GM21515 (cell line): ENCODE data around the gene SEMA3A.
"Not testable (repeated sequence)": the region's sequence is repeated elsewhere in the genome, so short reads cannot be mapped to it uniquely, and the experiment has no call there.

Experiments used
- ATAC-seq: cut with Tn5 transposase; IDR thresholded peaks from one replicate; pipeline ENCODE4 v1.9.1; 2021; ENCODE audit not compliant: unreplicated experiment

The SEMA3A gene

DNA sequence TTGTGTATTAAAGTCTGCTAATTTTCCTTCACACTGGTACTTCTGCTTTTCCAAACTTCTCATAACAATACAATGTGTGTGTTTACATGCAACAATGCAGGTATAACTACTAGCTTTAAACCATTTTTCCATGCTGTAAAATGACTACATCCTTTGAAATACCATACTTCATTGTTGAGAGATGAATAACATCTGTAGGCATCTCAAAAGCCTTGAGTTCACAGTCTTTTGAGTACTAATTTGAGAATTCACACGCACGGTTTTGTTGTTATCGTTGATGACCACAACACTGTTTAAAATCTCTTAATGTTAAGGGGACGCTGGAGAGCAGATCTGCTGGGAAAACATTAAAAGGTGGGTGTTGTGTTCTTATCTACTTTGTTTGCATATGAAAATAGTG lies 37.4 kb downstream of the SEMA3A start:
- ATAC-seq: no peak

DNA sequence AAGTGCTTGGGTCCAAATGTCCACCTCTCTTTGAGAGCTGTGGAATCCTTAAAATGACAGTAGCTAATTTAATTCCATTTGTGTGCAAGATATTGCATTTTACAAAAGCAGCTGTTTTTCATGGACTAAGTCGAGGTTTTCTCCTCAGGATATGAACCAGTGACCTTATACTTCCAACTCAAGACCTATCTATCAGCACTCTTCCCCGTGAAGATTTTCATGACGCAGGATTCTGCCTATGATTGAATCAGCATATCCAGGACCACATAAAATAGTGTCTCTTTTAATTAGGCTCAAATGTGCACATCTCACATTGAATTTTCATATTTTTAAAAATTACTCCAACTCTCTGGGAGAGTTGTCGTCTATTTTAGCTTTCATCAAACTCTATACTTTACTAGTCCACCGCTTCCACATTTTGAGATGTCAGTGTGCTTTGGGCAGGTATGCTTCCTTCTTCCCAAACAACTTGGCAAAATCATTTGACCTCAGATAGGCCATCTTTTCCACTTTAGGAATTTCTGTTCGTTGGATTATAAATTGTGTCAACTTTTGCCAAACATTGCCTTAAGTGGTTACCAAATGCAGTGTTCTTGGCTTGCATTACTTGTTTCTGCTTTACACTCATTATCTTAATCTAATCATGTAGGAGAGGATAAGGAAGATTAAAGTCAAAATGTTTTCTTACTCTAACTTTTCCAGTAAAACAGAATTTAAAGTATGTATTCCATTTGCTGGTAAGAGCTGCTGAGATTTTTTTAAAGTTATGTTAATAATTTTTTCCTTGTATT lies 39.4 kb downstream of the SEMA3A start:
- ATAC-seq: no peak

DNA sequence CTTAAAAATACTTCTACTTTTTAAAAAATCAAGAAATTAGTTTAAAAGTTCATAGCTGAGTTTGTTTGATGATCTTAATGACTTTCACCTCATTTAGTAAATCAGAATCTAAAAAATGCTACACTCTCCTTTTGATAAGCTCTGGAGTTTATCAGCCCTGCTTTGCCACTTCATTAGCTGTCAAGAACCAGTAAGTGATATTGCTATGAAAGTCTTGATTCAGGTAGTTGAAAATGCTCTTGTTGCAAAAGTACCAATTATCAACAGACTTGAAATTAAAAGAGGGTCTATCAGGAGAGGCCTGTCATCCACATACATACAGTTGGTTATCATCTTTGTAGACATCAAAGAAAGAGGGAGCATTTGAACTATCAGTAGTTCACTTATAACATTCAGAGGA lies 41.6 kb downstream of the SEMA3A start:
- no peak for ATAC-seq

DNA sequence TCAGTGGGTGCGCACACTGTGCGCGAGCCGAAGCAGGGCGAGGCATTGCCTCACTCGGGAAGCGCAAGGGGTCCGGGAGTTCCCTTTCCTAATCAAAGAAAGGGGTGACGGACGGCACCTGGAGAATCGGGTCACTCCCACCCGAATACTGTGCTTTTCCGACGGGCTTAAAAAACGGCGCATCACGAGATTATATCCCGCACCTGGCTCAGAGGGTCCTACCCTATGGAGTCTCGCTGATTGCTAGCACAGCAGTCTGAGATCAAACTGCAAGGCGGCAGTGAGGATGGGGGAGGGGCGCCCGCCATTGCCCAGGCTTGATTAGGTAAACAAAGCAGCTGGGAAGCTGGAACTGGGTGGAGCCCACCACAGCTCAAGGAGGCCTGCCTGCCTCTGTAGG lies 44.2 kb downstream of the SEMA3A start:
- not testable (repeated sequence) for ATAC-seq

DNA sequence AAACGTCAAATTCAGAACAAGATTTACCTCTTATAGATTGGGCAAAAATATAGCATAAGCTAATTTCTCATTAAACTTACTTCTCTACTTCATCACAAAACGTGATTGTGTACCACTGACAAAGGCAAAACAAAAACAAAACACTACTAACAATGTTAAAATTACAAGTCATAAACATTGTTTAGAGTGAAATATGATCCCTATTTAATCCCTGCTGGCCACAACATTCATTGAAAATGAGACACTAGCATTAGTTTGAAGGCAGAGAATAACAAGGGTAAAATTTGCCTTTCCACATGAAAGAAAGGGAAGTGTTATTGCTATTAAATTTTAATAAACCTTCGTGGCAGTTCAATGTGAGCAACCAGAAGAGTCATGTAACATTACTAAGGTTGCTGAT lies 45.0 kb downstream of the SEMA3A start:
- no peak for ATAC-seq

DNA sequence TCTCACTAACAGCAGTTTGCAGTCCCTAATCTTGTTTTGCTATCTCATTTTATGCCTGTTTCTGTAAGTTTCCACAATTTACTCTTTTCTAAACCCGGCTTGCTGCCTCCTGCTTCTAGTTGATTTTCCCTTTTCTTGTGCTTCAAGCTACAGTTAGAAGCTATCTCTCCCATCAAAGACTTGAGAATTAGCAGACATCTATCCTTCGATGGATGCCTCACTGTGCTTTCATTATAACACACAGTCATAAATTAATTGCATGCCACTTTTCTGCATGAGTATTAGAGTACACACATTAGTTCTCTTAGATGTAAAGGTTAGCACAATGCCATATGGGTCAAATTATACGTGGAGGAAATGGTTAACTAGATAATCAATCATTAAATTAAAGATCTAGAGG lies 48.7 kb downstream of the SEMA3A start:
- ATAC-seq: no peak

DNA sequence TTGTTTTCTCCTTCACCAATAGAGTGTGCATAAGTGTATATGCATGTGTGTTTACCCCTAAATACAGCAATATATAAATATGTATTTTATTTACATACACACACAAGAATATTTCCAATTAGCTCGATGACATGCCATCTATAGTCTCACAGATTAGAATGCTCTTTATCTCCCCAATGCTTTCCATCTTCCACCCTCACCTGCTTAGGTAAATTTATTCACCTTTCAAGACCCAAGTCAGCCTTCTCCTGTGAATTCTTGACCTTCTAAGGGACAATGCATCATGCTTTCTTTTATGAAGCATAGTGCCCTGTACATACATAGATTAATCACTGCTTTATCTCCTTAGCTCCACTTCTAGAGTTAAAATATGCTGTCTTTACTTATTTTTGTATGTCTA lies 49.7 kb downstream of the SEMA3A start:
- no peak for ATAC-seq

DNA sequence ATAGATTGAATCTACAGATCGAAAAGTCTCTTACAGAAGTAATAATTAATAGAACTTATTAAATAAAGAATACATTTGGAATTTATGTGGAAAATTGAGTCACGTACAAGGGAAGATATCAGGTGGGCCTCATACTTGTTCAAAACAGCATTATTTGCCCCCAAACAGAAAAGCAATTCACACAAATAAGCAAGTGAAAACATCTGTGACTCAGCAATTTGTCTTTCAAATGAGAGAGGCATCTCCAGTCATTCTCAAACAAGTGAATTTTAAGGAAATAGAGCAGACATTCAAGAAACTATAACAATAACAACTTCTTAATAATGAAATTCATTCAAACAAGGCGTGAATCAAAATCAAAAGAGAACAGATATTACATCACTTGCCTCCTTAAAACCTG lies 50.1 kb downstream of the SEMA3A start:
- ATAC-seq: no peak

DNA sequence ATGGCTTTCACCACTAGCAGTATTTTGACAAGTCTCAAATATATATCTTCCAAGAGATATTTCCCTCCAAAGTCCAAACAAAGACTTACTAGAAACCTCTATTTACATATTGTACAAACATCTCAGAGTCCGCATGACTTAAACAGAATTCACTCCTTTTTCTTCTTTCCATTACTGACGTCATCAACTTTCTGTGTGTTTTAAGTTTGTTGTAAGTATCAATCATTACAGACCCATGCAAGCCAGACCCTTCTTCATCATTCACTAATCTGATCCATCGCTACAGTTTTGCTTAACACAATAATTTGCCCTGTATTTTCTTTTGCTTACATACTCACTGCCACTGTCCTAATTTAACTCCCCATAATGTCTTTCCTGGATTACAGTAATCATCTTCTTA lies 51.9 kb downstream of the SEMA3A start:
- no peak for ATAC-seq

DNA sequence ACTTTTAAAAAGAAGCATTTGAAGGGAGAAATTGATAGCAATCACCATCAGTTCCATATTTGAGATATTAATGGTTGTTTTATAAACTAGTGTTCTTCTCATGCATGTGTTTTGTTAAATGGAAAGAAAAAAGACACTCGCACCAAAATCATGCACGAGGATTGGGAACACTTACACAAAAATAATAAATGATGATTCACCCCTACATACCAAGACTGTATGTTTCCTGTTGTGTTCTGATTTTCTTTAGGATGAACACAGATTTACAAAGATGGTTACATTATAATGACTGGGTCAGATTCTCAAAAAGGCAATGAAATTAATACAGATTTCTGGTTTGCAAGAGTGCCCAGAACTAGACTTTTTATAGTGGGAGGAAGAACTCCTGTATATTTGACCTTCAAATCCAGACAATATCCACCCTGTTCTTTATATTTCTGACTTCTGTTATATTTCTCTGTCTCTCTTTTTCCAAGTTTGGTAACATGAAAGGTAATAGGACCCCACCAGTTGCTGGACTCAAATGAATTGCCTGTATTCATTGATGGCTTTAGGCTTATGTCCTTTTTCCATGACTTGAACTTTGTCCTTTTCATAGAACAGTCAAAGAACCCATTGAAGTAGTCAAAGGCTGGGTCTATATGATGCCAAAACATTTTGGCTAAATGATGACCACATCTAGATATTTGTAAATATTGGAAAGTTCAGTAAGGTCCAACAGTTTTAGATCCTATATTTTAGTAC lies 54.4 kb downstream of the SEMA3A start:
- no peak for ATAC-seq

DNA sequence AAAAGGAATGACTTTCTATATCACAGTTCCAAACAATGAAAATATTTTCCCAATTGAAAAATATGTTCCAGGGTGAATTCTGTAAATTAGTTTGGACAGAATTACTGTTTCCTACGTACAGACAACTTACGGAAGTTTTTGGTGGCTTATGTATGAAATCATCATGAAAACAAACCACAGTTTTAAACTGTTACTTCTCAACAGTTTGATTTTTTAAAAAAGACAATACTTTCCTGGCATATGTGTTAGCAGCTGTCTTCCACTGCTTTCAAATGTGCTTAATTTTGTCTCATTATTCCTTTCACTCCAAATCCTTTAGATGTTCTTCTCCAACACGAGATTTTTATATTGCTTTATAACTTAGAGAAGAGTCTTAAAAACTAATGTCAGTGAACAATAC lies 56.2 kb downstream of the SEMA3A start:
- no peak for ATAC-seq

DNA sequence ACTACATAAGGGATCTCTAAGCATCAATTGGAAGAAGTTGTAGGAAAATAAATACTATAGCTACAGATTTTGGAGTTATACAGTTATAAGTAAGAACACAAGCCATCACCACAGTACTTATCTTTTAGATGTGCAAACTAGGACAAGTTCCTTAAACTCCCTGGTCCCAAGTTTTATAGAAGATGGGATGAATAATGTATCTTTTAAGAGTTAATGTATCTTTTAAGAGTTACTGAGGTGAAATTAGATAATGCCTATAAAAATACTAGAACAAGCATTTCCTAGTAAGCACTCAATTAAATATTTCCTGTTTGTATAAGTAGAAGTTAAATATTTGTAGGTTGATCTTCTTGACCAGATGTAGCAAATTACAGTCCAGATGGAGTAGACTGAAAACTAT lies 56.8 kb downstream of the SEMA3A start:
- ATAC-seq: no peak

DNA sequence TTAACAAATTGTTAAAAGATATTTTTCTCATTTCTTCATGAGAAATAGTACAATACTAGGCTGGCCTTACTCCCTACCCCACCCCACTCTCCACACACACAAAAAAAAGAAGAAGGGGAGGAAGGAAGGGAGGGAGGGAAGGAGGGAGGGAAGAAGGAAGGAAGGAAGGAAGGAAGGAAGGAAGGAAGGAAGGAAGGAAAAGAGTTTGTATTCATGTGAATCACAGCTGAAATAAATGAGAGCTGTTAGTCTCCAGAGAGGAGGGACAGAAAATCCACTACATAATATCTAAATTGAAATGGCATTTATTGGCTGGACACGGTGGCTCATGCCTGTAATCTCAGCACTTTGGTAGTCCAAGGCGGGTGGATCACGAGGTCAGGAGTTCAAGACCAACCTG lies 57.8 kb downstream of the SEMA3A start:
- ATAC-seq: no peak

DNA sequence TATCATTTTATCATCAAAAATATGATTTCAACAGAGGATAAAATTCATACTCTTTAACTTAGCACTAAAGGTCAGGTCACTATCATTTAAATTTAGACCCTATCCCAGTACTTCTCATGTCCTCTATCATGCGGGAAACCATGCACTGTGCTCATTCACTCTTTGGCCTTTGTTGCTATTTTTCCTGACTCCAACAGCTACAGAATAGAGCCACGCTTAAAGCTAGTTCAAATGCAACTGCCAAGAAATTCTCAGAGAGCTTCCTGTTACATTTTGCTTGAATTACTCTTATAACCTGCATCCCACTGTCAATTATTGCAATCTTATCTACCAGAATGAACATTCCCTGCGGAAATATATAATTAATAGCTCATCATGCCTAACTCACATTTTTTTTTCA lies 58.3 kb downstream of the SEMA3A start:
- ATAC-seq: no peak

DNA sequence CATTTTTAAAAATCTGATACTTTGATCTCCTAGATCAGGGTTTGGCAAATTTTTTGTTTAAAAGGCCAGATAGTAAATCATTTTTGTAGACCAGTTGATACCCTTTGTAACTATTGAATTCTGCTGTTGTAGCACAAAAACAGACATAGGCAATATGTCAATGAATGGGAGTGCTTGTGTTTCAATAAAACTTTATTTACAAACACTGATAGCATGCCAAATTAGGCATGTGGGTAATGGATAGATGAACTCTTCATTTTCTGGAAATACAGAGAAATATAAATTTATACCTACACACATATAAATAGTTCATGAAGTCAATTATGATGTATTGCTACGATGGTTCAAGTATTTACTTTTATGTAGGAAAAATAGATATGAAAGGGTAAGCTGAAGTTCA lies 60.4 kb downstream of the SEMA3A start:
- ATAC-seq: no peak

DNA sequence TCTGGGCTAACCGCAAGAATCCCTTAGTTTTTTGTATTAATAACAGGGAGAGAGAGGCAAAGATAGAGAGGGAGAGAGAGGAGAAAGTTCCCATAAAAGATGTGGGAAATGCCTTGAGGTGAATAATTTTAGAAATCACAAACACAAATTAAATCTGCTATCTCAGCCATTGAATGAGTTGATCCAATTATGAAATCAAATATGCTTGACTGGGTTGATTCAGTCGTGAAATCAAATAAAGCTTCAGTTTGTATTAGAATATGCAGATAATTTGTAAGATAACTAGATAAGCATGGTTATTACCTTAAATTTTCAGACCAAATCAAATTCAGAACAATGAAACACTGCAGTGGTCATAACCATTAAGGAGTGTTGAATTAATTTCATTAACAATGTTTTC lies 68.9 kb downstream of the SEMA3A start:
- ATAC-seq: no peak

DNA sequence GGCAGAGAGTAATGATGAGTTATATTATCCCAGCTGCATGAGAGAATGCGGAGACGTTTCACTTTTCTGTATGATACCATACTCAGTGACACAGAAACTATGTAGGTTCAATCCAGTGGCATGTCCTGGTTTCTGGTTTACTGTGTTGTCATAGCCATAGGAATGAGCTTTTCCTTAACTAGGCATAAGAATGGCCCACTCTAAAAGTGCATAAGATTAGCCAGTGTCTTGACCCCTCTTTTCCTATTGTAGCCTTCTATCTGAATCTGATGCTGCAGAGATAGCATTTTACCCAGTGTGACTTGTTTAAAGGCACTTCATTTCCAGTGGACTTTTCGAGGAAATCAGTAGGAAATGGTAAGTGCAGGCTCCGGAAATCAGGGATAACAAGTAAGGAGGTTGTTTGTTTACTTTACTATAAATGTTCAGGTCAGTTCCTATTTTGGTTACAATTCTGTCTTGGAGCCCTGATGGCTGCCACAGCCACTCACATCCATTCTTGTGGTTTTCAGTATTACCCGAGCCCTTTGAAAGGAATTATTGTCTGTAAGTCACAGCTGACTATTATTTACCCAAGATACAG lies 70.5 kb downstream of the SEMA3A start:
- no peak for ATAC-seq

DNA sequence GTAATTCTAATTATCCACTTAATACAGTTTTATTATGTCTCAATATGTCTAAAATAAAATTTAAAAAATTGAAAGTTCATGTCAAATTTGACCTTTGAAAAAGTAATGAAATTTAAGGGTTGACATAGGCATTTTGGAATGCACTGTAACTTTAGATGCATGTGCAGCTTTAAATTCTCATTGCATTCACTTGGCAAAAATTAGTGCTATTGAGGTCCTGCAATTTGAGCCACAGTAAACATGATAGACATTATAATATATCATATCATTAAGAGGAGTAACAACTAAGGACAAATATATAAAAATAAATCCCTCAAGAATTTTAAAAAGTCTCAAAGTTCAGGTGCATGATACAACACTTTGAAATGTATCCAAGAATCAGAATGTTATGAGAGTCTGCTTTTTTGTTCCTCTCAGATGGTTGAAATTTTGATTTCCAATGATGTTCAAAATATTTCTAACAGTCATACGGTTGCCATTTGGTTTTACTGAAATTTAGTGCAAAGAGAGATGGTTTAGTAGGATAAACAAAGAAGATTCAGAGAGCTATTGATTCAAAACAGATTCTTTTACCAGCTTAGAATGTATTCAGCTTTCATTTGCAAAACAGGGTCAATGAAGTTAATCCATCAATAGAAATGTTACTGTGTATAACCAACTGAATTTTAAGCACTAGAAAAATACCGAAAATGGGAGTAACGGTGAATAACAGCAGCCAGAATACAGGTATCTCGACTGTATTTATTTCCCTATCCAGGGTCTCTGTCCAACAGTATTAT lies 71.8 kb downstream of the SEMA3A start:
- ATAC-seq: no peak

DNA sequence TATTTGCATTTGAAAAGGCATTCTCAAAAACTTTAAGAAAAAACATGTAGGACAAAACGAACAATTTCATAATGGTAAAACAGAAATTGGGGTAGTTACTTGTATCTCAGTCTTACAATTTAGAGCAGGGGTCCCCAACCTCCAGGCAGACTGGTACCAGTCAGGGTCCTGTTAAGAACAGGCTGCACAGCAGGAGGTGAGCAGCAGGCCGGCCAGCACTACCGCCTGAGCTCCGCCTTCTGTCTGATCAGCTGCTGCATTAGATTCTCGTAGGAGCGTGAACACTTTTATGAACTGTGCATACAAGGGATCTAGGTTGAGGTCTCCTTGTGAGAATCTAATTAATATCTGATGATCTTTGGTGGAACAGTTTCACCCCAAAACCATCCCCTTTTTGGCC lies 77.3 kb downstream of the SEMA3A start:
- ATAC-seq: no peak

DNA sequence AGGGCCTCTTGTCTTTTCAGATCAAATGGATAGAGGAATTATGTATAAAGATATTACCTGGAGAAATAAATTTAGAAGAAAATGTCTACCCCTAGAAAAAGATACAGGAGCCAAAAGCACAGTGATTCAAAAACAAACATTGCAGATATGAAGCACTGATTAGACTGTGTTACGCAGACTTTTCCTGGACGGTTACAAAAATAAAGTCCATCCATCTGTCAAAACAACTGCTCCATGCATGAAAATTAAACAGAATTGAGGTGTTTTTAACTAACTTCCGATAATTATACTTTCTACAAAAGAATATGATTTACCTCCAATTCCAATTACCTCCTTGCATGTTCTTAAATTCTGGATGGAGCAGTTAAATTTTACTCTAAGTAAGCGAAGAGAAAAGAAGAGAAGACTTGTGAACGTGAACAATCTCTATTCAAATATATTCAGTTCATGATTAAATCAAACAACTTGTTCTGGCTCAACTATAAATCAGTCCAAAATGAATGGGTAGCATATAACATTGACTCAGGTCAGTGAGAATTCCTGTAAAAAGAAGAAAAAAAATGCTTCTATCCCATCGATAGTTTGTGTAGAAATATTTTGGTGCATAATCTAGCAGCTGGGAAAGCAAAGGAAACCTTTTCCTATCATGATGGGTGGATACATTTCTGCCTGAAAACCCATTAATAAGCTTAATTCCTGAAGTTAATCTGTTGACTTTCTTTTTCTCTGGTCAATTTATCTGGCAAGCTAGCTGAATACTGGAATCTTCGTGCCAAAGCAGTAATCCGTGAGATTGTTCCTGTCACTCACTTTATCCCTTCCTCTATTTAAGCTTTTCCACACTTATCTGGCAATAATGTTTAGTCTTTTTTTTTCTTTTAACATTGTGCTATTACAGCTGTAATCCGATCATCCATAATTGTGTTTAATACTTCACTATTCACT lies 80.4 kb downstream of the SEMA3A start:
- no peak for ATAC-seq
